HFFc6 (cell line): ENCODE measurements around the gene LIF. TPM values are rescaled to one million over a fixed set of nuclear protein-coding genes. Genes with fewer than 3 reads are reported as not detected.

Source experiments
- DNase-seq: peaks from one replicate; pipeline ENCODE4 v3.0.0-alpha.2; 2018
- H3K27ac Mint-ChIP-seq: 2 replicates; pipeline ENCODE4 v1.8.0; 2020; ENCODE audit warnings: mild to moderate bottlenecking, mixed read lengths
- H3K27me3 Mint-ChIP-seq: 2 replicates; pipeline ENCODE4 v1.8.0; 2021; ENCODE audit warnings: mild to moderate bottlenecking, moderate library complexity, mixed read lengths; ENCODE audit not compliant: insufficient read depth
- H3K36me3 Mint-ChIP-seq: 2 replicates; pipeline ENCODE4 v1.8.0; 2021; ENCODE audit warnings: low read depth, mixed read lengths
- H3K4me1 Mint-ChIP-seq: 2 replicates; pipeline ENCODE4 v1.8.0; 2020; ENCODE audit warnings: low read depth, mixed read lengths
- H3K4me3 Mint-ChIP-seq: 2 replicates; pipeline ENCODE4 v1.8.0; 2020; ENCODE audit warnings: mild to moderate bottlenecking, moderate library complexity, mixed read lengths
- H3K9me3 Mint-ChIP-seq: 2 replicates; pipeline ENCODE4 v1.8.0; 2020; ENCODE audit warnings: mild to moderate bottlenecking, mixed read lengths
- total RNA-seq, 6 experiments: library from RNA; stranded (reverse); fragmentation: NEBNext Ultra II Directional; extraction: Animal tissue kit (Norgen Biotek cat#: 25700); gene quantifications; 2 replicates in 1 of 6; 3 replicates in 5 of 6; pipeline ENCODE4 v1.2.3, GENCODE V29; 2021
- TF ChIP-seq, protein P1 (sequence below): fragments of 200-600 bp; sonication (generic); IDR thresholded peaks from 2 replicates; pipeline ENCODE4 v1.5.0; 2021; ENCODE audit warnings: antibody characterized with exemption, mild to moderate bottlenecking

The LIF gene
- total RNA-seq, 6 experiments from 2014 or later: 0.40 to 2.2 (median 1.1) TPM

DNA sequence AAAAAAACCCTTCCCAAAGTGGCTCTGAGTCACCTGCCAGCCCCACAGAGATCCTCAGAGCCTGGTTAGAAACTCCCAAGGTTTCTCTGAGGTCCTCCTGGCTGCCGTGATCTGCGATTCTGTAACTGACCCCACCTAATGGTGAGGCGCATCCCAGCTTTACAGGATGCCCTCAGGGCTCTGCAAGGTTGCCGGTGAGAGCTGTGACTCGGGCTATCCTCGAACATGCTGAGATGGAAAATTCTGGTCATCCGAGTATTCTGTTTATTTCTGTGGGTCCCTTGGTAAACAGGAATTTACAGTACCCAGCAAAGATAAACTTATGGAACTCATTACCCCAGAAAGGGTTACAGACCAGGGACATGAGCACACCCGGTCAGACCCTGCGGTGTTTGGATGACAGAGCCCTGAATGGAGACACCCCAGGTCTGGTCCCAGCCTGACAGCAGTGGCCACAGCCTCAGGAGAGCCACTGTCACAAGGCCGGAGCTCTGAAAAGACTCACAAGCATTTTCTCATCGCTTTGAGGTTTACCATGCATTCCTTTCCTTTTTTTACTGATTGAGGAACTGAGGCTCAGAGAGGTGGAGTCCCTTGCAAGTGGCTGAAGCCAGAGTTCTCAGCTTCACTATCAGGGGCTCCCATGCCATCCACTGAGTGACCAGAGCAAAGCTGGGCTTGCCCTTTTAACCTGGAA, 22.2 kb downstream of the LIF start:
- Mint-ChIP-seq H3K9me3 (peaks cover 6% of the 10 kb centered on the region), H3K27ac (peak overlapping the region; percentile 19; the same call in 1 of the 2 replicates), H3K27me3 (peaks cover 38% of the 10 kb centered on the region), H3K4me1 (peaks cover 28% of the 10 kb centered on the region), H3K4me3 (no peak overlapping the region; the same call in 1 of the 2 replicates), H3K36me3 (peaks cover 7% of the 10 kb centered on the region)
- DNase-seq: peak; percentile 14
- TF ChIP-seq, protein P1, sequence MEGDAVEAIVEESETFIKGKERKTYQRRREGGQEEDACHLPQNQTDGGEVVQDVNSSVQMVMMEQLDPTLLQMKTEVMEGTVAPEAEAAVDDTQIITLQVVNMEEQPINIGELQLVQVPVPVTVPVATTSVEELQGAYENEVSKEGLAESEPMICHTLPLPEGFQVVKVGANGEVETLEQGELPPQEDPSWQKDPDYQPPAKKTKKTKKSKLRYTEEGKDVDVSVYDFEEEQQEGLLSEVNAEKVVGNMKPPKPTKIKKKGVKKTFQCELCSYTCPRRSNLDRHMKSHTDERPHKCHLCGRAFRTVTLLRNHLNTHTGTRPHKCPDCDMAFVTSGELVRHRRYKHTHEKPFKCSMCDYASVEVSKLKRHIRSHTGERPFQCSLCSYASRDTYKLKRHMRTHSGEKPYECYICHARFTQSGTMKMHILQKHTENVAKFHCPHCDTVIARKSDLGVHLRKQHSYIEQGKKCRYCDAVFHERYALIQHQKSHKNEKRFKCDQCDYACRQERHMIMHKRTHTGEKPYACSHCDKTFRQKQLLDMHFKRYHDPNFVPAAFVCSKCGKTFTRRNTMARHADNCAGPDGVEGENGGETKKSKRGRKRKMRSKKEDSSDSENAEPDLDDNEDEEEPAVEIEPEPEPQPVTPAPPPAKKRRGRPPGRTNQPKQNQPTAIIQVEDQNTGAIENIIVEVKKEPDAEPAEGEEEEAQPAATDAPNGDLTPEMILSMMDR: peak; percentile 19; the same call in 1 of the 2 replicates

- no peak overlapping the region for H3K4me3 Mint-ChIP-seq
- H3K4me1 Mint-ChIP-seq: peaks cover 20% of the 10 kb centered on the region
- H3K9me3 Mint-ChIP-seq: peaks cover 6% of the 10 kb centered on the region
- TF ChIP-seq, protein P1: no peak
- H3K36me3 Mint-ChIP-seq: peaks cover 7% of the 10 kb centered on the region
- no peak for DNase-seq
- H3K27ac Mint-ChIP-seq: no peak overlapping the region
- H3K27me3 Mint-ChIP-seq: peaks cover 38% of the 10 kb centered on the region
Observed at GRCh38 chr22:30223303-30223702, 23.3 kb downstream of the LIF start.

GRCh38 chr22:30222321-30222720, 24.2 kb downstream of the LIF start:
- Mint-ChIP-seq H3K4me3 (no peak overlapping the region), H3K4me1 (peaks cover 18% of the 10 kb centered on the region), H3K36me3 (peaks cover 7% of the 10 kb centered on the region), H3K27ac (no peak overlapping the region), H3K9me3 (peaks cover 6% of the 10 kb centered on the region), H3K27me3 (peaks cover 38% of the 10 kb centered on the region)
- TF ChIP-seq, protein P1: no peak
- DNase-seq: no peak

GRCh38 chr22:30221121-30221992, 25.2 kb downstream of the LIF start:
- Mint-ChIP-seq H3K27me3 (peaks cover 36% of the 10 kb centered on the region), H3K9me3 (peaks cover 6% of the 10 kb centered on the region), H3K36me3 (peaks cover 7% of the 10 kb centered on the region), H3K4me3 (no peak overlapping the region), H3K27ac (no peak overlapping the region), H3K4me1 (peaks cover 18% of the 10 kb centered on the region)
- TF ChIP-seq, protein P1: no peak
- no peak for DNase-seq

- Mint-ChIP-seq H3K4me1 (peaks cover 18% of the 10 kb centered on the region), H3K27ac (no peak overlapping the region), H3K27me3 (peaks cover 36% of the 10 kb centered on the region), H3K36me3 (peaks cover 7% of the 10 kb centered on the region), H3K4me3 (no peak overlapping the region), H3K9me3 (peaks cover 6% of the 10 kb centered on the region)
- DNase-seq: no peak
- TF ChIP-seq, protein P1: no peak
Observed at GRCh38 chr22:30220338-30221012, 26.1 kb downstream of the LIF start.
